HCT116 (cell line): ENCODE data around the gene TUBA4B. TPM values are rescaled to one million over a fixed set of nuclear protein-coding genes. Genes with fewer than 3 reads are reported as not detected.

Experiments used
- ATAC-seq: fragments of 200-7000 bp; cut with Tn5 transposase; 2 replicates; pipeline ENCODE4 v1.9.1; 2020; ENCODE audit warnings: mild to moderate bottlenecking, moderate library complexity
- BruUV-seq: library from RNA; stranded (reverse); fragments of 400-500 nt; replicated peaks from 2 replicates; lab custom pipeline; 2021; lab: Mats Ljungman, UMichigan
- CTCF ChIA-PET: fragments of 300-600 bp; sonication (Branson Sonifier 250); formaldehyde crosslinking; loops from one replicate; lab custom pipeline; 2021; ENCODE audit warnings: antibody characterized with exemption; lab: Charles Lee
- POLR2A ChIA-PET: fragments of 300-600, 350-600 bp; sonication (Branson Sonifier 250); formaldehyde crosslinking; loops from one replicate; lab custom pipeline; 2021; ENCODE audit warnings: antibody characterized with exemption; lab: Charles Lee
- RAD21 ChIA-PET, 2 experiments: fragments of 300-600 bp; sonication (Branson Sonifier 250); formaldehyde crosslinking; loops; one replicate each; lab custom pipeline; 2023; ENCODE audit warnings: low total read pairs in 2 of 2; ENCODE audit not compliant: uncharacterized antibody in 2 of 2, unreplicated experiment in 2 of 2, low non-redundant PET in 1 of 2; lab: Charles Lee
- DNase-seq: peaks from one replicate; pipeline ENCODE4 v3.0.0-alpha.2; 2010; ENCODE audit warnings: low read depth, low spot score
- H2AFZ ChIP-seq: fragments of 200-600 bp; shearing (Covaris generic), sonication (generic); 2 replicates; pipeline ENCODE4 v1.6.1; 2017; ENCODE audit warnings: low read depth, mixed run types, mixed read lengths, antibody characterized with exemption, low read length; ENCODE audit not compliant: poor library complexity, severe bottlenecking
- H3K27ac ChIP-seq: 2 replicates; pipeline ENCODE4 v1.5.1; 2012; ENCODE audit warnings: low read depth, low read length
- H3K27me3 ChIP-seq: fragments of 200-600 bp; sonication (generic); 2 replicates; pipeline ENCODE4 v1.6.1; 2016; ENCODE audit warnings: mixed run types, low read length, mixed read lengths; ENCODE audit not compliant: insufficient read depth
- H3K36me3 ChIP-seq, 2 experiments: fragments of 200-500 bp in 1 of 2; fragments of 200-600 bp in 1 of 2; sonication (Bioruptor generic) in 1 of 2; sonication (generic) in 1 of 2; 2 replicates each; pipeline versions ENCODE4 v1.5.1 to v1.6.1; 2014 to 2016; ENCODE audit warnings: low read length in 2 of 2, inconsistent platforms in 1 of 2, mixed read lengths in 1 of 2, mixed run types in 1 of 2; ENCODE audit not compliant: insufficient read depth in 2 of 2, control insufficient read depth in 1 of 2
- H3K4me1 ChIP-seq, 2 experiments: fragments of 200-600 bp in 1 of 2; sonication (generic) in 1 of 2; 2 replicates each; pipeline versions ENCODE4 v1.5.1 to v1.6.1; 2012 to 2017; ENCODE audit warnings: low read length in 2 of 2, inconsistent platforms in 1 of 2, mild to moderate bottlenecking in 1 of 2, mixed read lengths in 1 of 2, mixed run types in 1 of 2, moderate library complexity in 1 of 2; ENCODE audit not compliant: insufficient read depth in 2 of 2, control insufficient read depth in 1 of 2
- H3K4me2 ChIP-seq: fragments of 200-600 bp; sonication (generic); 2 replicates; pipeline ENCODE4 v1.6.1; 2017; ENCODE audit warnings: mixed run types, low read length, mixed read lengths
- H3K4me3 ChIP-seq, 2 experiments: fragments of 200-600 bp in 1 of 2; sonication (generic) in 1 of 2; replicated peaks in 1 of 2; 2 replicates each; pipeline ENCODE4 v1.5.1; 2011 to 2016; ENCODE audit warnings: low read length in 2 of 2, control low read depth in 1 of 2, low read depth in 1 of 2, mild to moderate bottlenecking in 1 of 2, mixed read lengths in 1 of 2, mixed run types in 1 of 2
- H3K79me2 ChIP-seq: fragments of 200-600 bp; sonication (generic); 2 replicates; pipeline ENCODE4 v1.6.1; 2017; ENCODE audit warnings: mild to moderate bottlenecking, mixed run types, low read length, moderate library complexity, mixed read lengths; ENCODE audit not compliant: insufficient read depth
- H3K9ac ChIP-seq: fragments of 200-600 bp; sonication (generic); 2 replicates; pipeline ENCODE4 v1.6.1; 2016; ENCODE audit warnings: low read length, mixed read lengths
- H3K9me2 ChIP-seq: fragments of 200-600 bp; sonication (generic), shearing (Covaris generic); 2 replicates; pipeline ENCODE4 v1.6.1; 2017; ENCODE audit warnings: mixed run types, mild to moderate bottlenecking, moderate library complexity; ENCODE audit not compliant: insufficient read depth
- H3K9me3 ChIP-seq, 2 experiments: fragments of 200-500 bp in 1 of 2; fragments of 200-600 bp in 1 of 2; sonication (Bioruptor generic) in 1 of 2; sonication (generic) in 1 of 2; 2 replicates each; pipeline ENCODE4 v1.6.1; 2014 to 2017; ENCODE audit warnings: low read length in 2 of 2, mixed read lengths in 2 of 2, inconsistent platforms in 1 of 2, low read depth in 1 of 2, mild to moderate bottlenecking in 1 of 2, mixed run types in 1 of 2, moderate library complexity in 1 of 2; ENCODE audit not compliant: control insufficient read depth in 1 of 2, insufficient read depth in 1 of 2
- H4K20me1 ChIP-seq: fragments of 200-600 bp; sonication (generic), shearing (Covaris generic); 2 replicates; pipeline ENCODE4 v1.6.1; 2017; ENCODE audit warnings: mixed run types, mild to moderate bottlenecking, moderate library complexity; ENCODE audit not compliant: insufficient read depth
- ATF3 ChIP-seq: IDR thresholded peaks from 2 replicates; pipeline ENCODE4 v1.6.1; 2012
- CEBPB ChIP-seq: IDR thresholded peaks from 2 replicates; pipeline ENCODE4 v1.6.1; 2012; ENCODE audit warnings: low read depth
- EZH2 ChIP-seq: fragments of 200-600 bp; sonication (generic); IDR thresholded peaks from 2 replicates; pipeline ENCODE4 v1.6.1; 2017; ENCODE audit warnings: antibody characterized with exemption, mixed run types
- EZH2phosphoT487 ChIP-seq: fragments of 200-600 bp; IDR thresholded peaks from 2 replicates; pipeline ENCODE4 v1.6.1; 2018; ENCODE audit warnings: antibody characterized with exemption, borderline replicate concordance
- FOSL1 ChIP-seq: IDR thresholded peaks from 2 replicates; pipeline ENCODE4 v1.6.1; 2012; ENCODE audit warnings: low read depth
- YY1 ChIP-seq: IDR thresholded peaks from 2 replicates; pipeline ENCODE4 v1.6.1; 2011; ENCODE audit warnings: low read length, low read depth, moderate library complexity, mild to moderate bottlenecking; ENCODE audit not compliant: insufficient replicate concordance; ENCODE audit errors: extremely low read depth
- ZFX ChIP-seq: fragments of 450-650 bp; IDR thresholded peaks from 2 replicates; pipeline ENCODE4 v1.6.1; 2017
- intact Hi-C: fragments of 100-400 bp; cut with micrococcal nuclease; formaldehyde crosslinking; loops from 2 replicates; pipeline ENCODE4 v1.10.0; 2022
- total RNA-seq: library from RNA; stranded (reverse); gene quantifications from one replicate; pipeline ENCODE4 v1.2.1, GENCODE V29; 2021; ENCODE audit not compliant: unreplicated experiment
- TF ChIP-seq, protein P1 (sequence below): IDR thresholded peaks from 2 replicates; pipeline ENCODE4 v1.6.1; 2011; ENCODE audit warnings: mild to moderate bottlenecking, low read length, moderate library complexity; ENCODE audit not compliant: insufficient replicate concordance; ENCODE audit errors: extremely low read depth

TUBA4B gene
- total RNA-seq, 1 experiment from 2014 or later: not detected

DNA sequence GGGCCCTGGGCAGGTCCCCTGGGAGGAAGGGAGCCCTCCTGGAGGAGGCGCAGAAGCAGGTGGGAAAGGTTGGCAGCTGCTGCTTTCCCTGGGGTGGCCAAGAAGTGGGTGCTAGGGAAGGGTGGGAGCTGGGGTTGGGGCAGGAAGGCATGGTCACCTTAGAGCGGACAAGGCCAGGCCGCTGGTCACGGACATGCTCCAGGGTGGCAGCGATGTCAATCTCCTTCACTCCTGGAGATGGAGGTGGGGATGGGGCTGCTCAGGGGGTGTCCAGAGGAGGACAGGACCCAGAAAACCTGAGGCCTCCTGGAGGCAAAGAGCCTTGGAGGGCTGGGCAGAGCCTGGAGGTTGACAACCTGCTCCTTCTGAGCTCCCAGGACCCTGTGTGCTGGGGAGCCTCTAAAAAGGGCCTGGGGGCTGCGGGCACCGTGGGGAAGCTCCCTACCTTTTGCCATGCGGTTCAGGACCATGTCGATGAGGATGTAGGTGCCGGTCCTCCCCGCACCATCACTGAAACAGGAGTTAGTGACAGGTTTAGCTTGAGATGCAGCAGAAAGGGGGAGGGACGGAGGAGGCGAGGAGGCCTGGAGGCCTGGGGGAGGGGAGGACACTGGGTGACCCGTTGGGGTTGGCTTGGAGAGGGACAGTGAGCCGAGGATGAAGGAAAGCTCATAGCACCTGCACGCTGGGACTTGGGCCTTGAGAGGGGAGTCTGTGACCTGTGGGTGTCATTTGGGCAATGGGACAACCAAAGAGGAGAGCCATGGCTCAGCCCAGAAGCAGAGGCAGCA is 37.5 kb downstream of the TUBA4B start:
- intact Hi-C loops: no loop called here
- Histone ChIP-seq H3K9me2 (no peaks in the 10 kb centered on the region), H3K27ac (no peak overlapping the region), H3K4me2 (no peak overlapping the region), H3K9ac (no peak overlapping the region), H3K4me1 (peaks cover 16 to 30% of the 10 kb centered on the region in 2 experiments), H3K9me3 (no peaks in the 10 kb centered on the region), H3K79me2 (no peaks in the 10 kb centered on the region), H3K36me3 (no peaks in the 10 kb centered on the region), H3K27me3 (no peaks in the 10 kb centered on the region), H3K4me3 (no peak overlapping the region), H4K20me1 (no peaks in the 10 kb centered on the region)
- no peak for DNase-seq
- RAD21 ChIA-PET: no interaction called here
- CTCF ChIA-PET: interaction anchor here (1.0 kb wide), 1 partner anchor 11 kb away, joined by 3 read pairs; the partner anchor contains the start of gene DNAJB2
- no peak for ATAC-seq
- TF ChIP-seq EZH2phosphoT487 (no peak), YY1 (no peak), FOSL1 (no peak), EZH2 (no peak), ATF3 (no peak), CEBPB (no peak), ZFX (no peak)
- TF ChIP-seq, protein P1, sequence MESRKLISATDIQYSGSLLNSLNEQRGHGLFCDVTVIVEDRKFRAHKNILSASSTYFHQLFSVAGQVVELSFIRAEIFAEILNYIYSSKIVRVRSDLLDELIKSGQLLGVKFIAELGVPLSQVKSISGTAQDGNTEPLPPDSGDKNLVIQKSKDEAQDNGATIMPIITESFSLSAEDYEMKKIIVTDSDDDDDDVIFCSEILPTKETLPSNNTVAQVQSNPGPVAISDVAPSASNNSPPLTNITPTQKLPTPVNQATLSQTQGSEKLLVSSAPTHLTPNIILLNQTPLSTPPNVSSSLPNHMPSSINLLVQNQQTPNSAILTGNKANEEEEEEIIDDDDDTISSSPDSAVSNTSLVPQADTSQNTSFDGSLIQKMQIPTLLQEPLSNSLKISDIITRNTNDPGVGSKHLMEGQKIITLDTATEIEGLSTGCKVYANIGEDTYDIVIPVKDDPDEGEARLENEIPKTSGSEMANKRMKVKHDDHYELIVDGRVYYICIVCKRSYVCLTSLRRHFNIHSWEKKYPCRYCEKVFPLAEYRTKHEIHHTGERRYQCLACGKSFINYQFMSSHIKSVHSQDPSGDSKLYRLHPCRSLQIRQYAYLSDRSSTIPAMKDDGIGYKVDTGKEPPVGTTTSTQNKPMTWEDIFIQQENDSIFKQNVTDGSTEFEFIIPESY: no peak
- TF ChIP-seq, all 23 proteins: peak for 0
- POLR2A ChIA-PET: no interaction called here
- H2AFZ ChIP-seq: no peak overlapping the region
- no TSS peak for BruUV-seq
